NOMO-1 treated with dmso at 0.1 percent for 144 hours (cell line): ENCODE data around the gene KLKB1.

ENCODE experiments used
- DNase-seq: peaks from one replicate; lab custom pipeline; 2025; ENCODE audit not compliant: unreplicated experiment; lab: John Stamatoyannopoulos, UW

Gene KLKB1

GRCh38 chr4:186304866-186305505, 77.7 kb downstream of the KLKB1 start:
- no peak for DNase-seq

GRCh38 chr4:186307497-186307896, 80.2 kb downstream of the KLKB1 start:
- DNase-seq, result no peak

- DNase-seq, result no peak
These were observed 80.6 kb downstream of the KLKB1 start for GRCh38 chr4:186307916-186308315.
